ENCODE results near the gene ERGIC2.
A peak's percentile ranks its signal among the peaks of the same experiment; 100 is the strongest.

The ERGIC2 gene

GRCh38 chr12:29310899-29311298 lies 70.1 kb downstream of the ERGIC2 start:
- no peak for DNase-seq (ENCODE audit: extremely low read depth, insufficient read length)
- H3K36me3 ChIP-seq (ENCODE audit: control insufficient read depth, insufficient read depth, low read length) = no peaks in the 10 kb centered on the region
- no peak overlapping the region for H3K4me3 ChIP-seq (replicated peaks; ENCODE audit: low read depth, low read length)
- no peak for TF ChIP-seq CTCF (IDR thresholded peaks at IDR 0.05; ENCODE audit: insufficient read depth, low read length, poor library complexity, severe bottlenecking)
- H3K27me3 ChIP-seq (replicated peaks; ENCODE audit: control insufficient read depth, insufficient read depth, low read length) = no peaks in the 10 kb centered on the region

- no peak for DNase-seq (ENCODE audit: extremely low read depth, insufficient read length)
- Histone ChIP-seq H3K27me3 (replicated peaks; ENCODE audit: control insufficient read depth, insufficient read depth, low read length) (no peaks in the 10 kb centered on the region), H3K4me3 (replicated peaks; ENCODE audit: low read depth, low read length) (no peak overlapping the region), H3K36me3 (ENCODE audit: control insufficient read depth, insufficient read depth, low read length) (no peaks in the 10 kb centered on the region)
- peak; percentile 34 for TF ChIP-seq CTCF (IDR thresholded peaks at IDR 0.05; ENCODE audit: insufficient read depth, low read length, poor library complexity, severe bottlenecking)
Measured at GRCh38 chr12:29309320-29309902, 71.6 kb downstream of the ERGIC2 start.

DNA sequence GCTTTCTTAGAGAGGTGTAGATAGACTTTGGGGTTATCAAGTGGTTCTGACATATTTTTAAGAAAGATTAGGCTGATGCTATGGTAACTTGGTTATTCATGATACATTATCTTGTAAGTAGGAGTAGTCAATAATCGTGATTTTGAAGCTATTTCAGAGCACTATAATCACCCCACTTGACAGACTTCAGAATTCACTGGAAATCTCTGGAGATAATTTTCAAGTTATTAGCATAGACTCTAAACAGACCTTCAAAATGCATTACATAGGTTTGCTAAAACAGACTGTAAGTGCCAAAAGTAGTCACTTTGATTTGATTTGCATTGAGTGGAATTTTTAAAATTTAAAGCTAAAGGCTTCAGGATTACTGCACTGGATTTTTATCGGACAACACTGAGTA lies 74.3 kb downstream of the ERGIC2 start:
- no peak for TF ChIP-seq CTCF (IDR thresholded peaks at IDR 0.05; ENCODE audit: insufficient read depth, low read length, poor library complexity, severe bottlenecking)
- Histone ChIP-seq H3K27me3 (replicated peaks; ENCODE audit: control insufficient read depth, insufficient read depth, low read length) (no peaks in the 10 kb centered on the region), H3K36me3 (ENCODE audit: control insufficient read depth, insufficient read depth, low read length) (no peaks in the 10 kb centered on the region), H3K4me3 (replicated peaks; ENCODE audit: low read depth, low read length) (no peak overlapping the region)
- DNase-seq (ENCODE audit: extremely low read depth, insufficient read length) = no peak

DNA sequence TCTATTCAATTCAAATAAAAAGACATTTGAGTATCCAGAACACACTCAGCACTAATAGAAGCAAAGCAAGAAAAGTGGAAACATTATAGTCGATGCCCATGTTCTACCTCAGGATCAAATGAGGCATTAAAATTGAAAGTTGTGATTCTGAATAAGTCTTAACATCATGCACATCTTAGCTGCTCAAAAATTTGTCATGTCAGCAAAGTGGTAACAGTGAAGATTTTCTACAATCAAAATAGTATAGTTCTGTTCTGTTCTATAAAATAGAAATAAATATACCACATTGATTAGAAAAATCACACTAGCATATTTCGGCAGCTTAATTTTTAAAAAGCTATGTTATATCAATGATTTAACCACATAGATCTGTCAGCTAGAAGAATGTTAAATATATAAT lies 74.7 kb downstream of the ERGIC2 start:
- no peak for TF ChIP-seq CTCF (IDR thresholded peaks at IDR 0.05; ENCODE audit: insufficient read depth, low read length, poor library complexity, severe bottlenecking)
- Histone ChIP-seq H3K36me3 (ENCODE audit: control insufficient read depth, insufficient read depth, low read length) (no peaks in the 10 kb centered on the region), H3K27me3 (replicated peaks; ENCODE audit: control insufficient read depth, insufficient read depth, low read length) (no peaks in the 10 kb centered on the region), H3K4me3 (replicated peaks; ENCODE audit: low read depth, low read length) (no peak overlapping the region)
- no peak for DNase-seq (ENCODE audit: extremely low read depth, insufficient read length)

GRCh38 chr12:29304388-29304787 lies 76.6 kb downstream of the ERGIC2 start:
- Histone ChIP-seq H3K4me3 (replicated peaks; ENCODE audit: low read depth, low read length) (no peak overlapping the region), H3K27me3 (replicated peaks; ENCODE audit: control insufficient read depth, insufficient read depth, low read length) (no peaks in the 10 kb centered on the region), H3K36me3 (ENCODE audit: control insufficient read depth, insufficient read depth, low read length) (no peaks in the 10 kb centered on the region)
- no peak for TF ChIP-seq CTCF (IDR thresholded peaks at IDR 0.05; ENCODE audit: insufficient read depth, low read length, poor library complexity, severe bottlenecking)
- DNase-seq (ENCODE audit: extremely low read depth, insufficient read length) = no peak

DNA sequence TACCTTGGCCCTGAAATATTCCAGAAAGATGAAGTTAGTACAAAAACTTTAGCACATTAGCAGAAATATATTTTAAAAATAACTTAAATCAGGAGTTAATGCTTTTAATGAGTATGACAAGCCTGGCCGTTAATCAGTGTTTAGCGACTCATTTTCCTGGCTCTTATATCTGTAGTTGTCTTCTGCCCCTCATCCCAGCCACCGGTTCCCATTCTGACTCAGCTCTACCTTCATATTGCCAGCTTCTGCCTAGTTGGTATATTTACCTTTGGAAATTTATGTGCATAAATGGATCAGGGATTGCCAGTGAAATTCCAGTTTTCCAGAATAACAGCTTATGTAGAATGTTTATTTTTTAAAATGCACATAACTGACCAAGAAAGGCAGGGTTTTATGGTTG lies 79.9 kb downstream of the ERGIC2 start:
- TF ChIP-seq CTCF (IDR thresholded peaks at IDR 0.05; ENCODE audit: insufficient read depth, low read length, poor library complexity, severe bottlenecking) = no peak
- no peak for DNase-seq (ENCODE audit: extremely low read depth, insufficient read length)
- Histone ChIP-seq H3K27me3 (replicated peaks; ENCODE audit: control insufficient read depth, insufficient read depth, low read length) (no peaks in the 10 kb centered on the region), H3K36me3 (ENCODE audit: control insufficient read depth, insufficient read depth, low read length) (no peaks in the 10 kb centered on the region), H3K4me3 (replicated peaks; ENCODE audit: low read depth, low read length) (no peak overlapping the region)
